ENCODE results near the gene ANKRD66.
"Not testable (repeated sequence)": the region's sequence is repeated elsewhere in the genome, so short reads cannot be mapped to it uniquely, and the experiment has no call there.

The ANKRD66 gene

DNA sequence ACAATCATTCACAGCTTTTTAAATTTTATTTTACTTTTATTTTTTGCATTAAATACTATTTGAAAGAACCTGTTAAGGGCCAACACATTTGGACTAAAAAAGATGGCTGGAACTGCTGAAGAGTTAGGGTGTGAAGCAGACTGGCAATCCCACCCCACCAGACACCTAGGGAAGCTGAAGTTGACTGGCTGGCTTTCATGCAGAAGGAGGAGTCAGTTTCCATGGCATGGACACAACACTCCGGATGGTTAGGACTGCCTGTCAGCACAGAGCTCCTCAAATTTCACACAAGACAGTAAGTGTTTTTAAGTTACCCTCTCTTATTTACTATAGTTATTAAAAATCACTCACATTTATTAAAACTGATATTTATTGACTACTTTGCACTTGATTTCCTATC is at the start of gene ANKRD66:
Gene ANKRD66, plus strand, starts transcription at position 238 of the 400 bp plus-strand sequence. CDS start 5,016 bp downstream, outside the sequence.
- DNase-seq (ENCODE audit: extremely low read depth in 1 of 2, low read depth in 1 of 2), result no peak

DNA sequence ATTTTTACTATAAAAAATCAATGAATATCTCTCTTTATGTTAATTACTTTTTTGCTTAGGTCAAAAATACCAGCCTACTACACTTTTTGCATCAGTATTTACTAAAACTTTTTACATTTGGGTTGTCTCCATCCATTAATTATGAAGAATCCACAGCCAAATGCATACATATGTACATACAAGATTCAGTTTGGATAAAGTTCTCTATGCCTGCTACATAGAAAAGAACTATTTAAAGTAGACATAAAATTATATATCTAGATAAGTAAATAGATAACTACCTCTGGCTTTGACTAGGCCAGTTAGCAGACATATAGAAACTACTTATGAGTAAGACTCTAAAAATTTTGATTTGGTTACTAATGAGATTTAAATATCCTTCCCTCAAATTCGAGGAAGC is 46.8 kb upstream of the ANKRD66 start:
- DNase-seq (ENCODE audit: extremely low read depth in 1 of 2, low read depth in 1 of 2), result no peak

DNA sequence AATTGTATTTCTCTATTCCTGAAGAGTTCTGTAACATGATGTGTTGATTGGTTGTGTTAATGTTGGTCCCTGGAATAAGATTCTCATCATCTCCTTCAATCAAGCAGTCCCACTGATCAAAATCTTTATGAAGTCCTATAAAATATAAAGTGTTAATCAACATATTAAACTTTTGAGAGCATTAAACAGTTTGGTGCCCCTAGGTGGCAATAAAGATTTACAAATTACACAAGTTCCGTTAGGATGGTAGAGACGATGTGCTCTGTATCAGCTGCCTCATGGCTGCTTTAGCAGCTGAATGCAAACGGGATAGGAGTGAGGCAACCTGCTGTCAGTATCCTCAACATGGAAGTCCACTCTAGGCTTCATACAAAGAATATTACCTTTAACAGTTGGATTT is 42.2 kb upstream of the ANKRD66 start:
- DNase-seq (ENCODE audit: extremely low read depth in 1 of 2, low read depth in 1 of 2), result no peak

DNA sequence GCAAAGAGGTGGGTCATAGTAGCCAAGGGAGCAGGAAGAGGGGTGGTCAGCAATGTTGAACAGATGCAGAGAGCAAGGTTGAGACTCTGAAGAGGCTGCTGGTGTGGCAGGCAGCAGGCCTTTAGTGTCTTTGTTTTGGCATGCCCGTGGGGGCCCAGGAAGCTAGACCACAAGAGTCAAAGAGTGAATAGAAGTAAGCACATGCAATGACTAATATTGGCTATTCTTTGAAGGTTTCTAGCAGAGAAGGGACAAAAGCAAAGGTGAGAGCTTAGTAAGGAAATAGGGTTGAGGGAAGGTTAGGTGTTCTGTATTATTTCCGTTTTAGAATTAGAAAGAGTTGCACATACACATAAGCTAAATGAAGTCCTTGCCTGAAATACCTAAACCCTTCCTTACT is 40.3 kb upstream of the ANKRD66 start:
- DNase-seq (ENCODE audit: extremely low read depth in 1 of 2, low read depth in 1 of 2), result no peak

DNA sequence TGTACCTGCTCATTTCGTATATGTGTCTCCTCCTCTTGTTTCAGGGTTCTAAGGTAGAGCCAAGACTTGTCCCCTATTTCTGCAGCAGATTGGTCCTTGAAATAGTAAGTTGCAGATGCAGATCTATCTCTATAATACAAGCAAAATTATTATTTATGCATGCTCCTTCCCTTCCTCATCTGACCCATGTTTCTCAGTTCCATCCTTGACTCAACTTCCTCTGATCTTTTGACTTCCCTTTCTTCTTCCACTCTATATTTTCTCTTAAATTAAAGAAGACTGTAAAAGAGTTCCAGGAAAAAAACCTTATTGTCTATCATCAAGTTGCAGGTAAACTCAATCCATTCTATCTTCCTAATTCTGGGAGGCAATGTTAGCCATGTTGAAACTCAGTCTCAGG is 35.2 kb upstream of the ANKRD66 start:
- no peak for DNase-seq (ENCODE audit: extremely low read depth in 1 of 2, low read depth in 1 of 2)

DNA sequence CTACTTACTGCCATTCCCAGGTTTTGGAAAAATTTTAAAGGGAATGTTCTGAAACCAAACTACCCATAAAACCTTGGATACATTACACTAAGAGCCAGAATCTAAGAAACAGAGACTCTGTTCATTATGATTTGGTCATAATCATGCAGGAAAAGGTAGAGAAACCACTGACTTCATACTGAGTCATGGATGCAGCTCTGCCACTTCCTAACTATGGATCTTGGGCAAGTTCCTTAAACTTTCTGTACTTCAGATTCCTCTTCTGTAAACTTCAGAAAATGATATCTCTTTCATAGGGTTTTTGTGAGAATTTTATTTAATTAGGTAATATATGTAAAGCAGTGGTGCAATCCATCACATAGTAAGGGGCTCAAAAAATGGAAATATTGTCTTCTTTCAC is 31.6 kb upstream of the ANKRD66 start:
- no peak for DNase-seq (ENCODE audit: extremely low read depth in 1 of 2, low read depth in 1 of 2)

DNA sequence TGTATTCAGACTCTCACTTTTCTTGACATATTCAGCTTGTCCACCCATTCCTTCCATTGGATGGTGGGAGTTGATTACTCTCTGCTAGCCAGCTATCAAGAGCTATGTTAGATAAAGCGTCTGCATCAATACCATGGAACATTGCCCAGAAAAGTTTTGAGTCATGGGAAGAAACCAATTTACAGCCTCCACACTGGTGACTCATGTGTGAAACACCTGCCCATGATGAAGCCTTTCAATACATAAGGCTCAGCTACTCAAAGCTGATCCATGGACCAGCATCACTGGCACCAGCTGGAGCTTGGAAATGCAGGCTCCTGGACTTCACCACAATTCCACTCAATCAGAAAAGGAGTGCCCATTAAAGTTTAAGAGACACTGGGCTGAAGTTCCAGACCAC is 27.6 kb upstream of the ANKRD66 start:
- DNase-seq (ENCODE audit: extremely low read depth in 1 of 2, low read depth in 1 of 2), result no peak

DNA sequence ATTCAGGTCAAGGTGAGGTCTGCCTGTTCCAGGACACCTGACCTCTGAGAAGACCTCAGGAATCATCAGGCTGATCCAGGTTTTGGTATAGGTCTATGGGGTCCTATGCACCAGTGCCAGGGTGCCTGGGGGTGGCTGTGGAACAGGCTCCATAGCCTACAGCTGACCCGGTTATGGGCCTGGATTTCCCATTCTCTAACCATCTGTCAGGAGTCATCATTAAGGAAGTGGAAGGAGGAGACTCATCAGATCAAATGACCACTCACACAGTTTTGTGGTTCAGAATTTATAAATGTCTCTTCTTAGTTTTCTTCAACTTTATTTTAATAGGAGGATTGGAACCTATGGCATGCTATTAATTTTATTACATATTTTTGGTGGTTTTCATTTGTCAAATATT is 26.3 kb upstream of the ANKRD66 start:
- DNase-seq (ENCODE audit: extremely low read depth in 1 of 2, low read depth in 1 of 2), result no peak

DNA sequence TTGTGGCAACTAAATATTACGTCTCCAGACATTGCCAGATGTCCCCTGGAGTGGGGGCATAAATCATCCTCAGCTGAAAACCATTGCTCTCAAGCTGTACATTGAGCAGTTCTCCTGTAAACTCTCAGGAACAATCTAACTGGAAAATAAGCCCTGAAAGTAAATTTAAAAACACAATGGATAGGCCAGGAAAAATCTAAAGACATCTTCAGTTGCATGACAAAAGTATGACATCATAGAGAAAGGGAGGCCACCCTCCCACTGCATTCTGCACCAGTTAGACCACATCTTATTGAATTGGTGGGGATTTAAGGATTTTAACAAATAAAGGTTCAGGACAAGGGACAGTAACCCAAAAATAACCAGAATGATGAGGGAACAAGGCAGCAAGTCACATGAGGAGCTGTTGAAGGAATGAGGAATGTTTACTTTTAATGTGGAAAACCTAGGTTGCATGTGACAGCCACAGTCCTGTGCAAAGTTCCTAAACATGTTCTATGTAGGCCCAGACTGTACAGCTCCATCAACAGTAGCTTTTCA is 16.9 kb upstream of the ANKRD66 start:
- DNase-seq (ENCODE audit: extremely low read depth in 1 of 2, low read depth in 1 of 2), result no peak

DNA sequence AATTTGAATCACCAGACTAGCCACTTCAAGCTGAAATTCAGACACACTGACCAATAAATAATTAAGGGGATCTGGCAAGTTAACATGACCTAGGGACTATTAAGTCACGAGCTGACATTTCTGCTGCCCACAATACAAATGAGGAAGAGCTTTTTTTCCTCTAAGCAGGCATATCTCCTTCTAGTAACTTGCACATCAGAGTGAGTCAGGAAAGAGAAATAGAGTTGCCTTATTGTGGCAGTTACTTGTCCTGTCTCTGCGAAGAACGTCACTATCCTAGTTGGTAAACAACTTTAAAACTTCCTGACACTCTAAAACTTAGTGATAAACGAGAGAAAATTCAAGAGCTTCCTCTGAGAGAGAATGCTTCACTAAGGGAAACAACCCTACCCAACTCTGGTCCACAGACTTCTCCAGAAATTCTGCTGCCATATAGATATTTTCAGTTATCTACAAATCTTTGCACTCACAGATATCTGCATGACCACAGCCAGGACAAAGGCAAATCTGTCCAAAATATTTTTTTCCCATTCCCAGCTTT is 15.7 kb upstream of the ANKRD66 start:
- no peak for DNase-seq (ENCODE audit: extremely low read depth in 1 of 2, low read depth in 1 of 2)

DNA sequence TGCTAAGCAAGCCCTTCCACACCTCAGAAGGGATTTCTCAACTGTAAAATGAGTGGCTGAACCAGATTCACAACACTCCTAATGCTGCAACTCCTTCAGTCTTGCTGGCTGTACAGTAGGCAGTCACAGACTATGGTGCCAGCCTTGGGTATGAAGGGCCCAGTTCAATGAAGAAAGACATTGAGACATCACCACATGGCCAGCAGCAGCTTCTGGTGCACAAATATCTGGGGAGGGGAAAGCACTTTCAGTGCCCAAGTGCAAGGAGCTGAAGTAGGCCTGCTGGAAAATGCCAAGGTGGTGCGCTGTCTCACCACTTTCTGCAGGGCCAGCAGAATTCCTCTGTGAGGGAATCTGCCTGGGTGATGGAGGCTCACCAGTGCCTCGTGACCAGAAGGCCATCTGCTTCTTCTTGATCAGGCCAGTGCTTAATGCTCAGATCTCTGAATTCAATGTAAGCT is 13.4 kb upstream of the ANKRD66 start:
- DNase-seq (ENCODE audit: extremely low read depth in 1 of 2, low read depth in 1 of 2), result no peak

DNA sequence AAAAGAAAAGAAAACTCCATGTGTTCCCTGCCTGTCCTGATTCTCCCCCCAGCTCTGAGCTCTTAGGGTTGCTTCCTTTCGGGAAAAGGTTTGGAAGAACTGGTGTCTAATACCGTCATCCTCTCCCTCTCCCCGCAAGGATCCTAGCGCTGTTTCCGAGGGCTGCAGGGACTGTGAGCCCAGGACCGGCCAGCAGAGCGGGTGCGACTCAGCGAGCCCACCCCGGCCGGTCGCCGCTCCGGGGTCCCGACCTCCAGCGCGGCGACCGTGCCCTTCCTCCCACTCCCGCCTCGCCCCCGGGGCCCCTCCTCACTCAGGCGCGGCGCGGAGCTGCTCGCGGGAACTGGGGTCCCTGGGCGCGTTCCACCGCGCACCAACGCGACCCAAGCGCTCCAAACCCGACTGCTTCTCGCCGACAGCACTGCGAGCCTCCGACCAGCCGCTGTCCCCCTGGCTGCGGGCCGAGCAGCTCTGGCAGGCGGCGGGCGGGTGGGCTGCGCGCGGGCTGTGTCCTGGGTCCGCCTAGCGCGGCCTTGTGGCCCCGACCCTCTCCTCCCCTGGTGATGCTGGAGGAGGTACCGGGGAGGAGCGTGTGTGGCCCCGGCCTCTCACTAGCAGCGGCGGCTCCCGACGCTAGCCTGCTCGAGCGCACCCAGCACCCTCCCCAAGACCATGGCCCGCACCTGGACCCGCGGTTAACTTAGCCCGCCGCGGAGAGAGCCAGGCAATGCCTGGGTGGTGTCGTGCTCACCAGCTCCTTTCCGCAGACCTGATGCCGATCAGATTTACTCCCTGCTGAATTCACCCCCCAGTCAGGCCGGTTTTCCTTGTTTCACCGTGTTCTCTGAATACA is 11.6 kb upstream of the ANKRD66 start, which contains the start of gene PLA2G7:
Gene PLA2G7, minus strand, starts transcription at position 509 of the 853 bp plus-strand sequence. CDS start 12,484 bp downstream, outside the sequence.
- no peak for DNase-seq (ENCODE audit: extremely low read depth in 1 of 2, low read depth in 1 of 2)

DNA sequence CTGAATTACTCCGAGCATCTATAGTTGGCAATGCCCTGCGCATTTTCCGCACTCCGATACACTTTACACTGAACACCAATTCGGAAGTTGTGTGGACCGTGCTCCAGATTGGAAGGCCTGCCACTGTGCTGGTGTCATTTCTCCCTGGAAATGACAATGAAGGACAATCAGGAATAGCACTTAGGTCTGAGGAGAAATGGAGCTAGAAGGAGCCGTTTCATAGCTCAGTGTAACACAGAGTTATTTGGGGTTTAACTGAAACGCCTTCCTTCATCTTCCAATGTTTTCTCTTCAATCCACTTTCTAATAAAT is 11.1 kb upstream of the ANKRD66 start:
- no peak for DNase-seq (ENCODE audit: extremely low read depth in 1 of 2, low read depth in 1 of 2)

DNA sequence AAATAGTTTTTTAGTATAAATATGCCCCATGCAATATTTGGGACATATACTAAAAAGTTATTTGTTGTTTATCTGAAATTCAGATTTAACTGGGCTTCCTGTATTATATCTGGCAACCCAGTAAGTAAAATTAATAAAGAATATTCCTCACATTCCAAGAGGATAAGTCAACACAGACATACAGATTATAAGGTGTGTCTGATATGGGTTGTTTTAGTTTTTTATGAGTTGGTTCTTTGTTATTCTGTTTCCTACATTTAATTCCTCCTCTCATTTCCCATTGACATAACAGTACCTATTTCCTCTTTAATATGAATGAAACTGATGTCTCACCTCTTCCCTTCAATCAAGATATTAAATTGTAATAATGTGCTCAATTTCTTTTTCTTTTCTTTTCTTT is 9.8 kb upstream of the ANKRD66 start:
- DNase-seq (ENCODE audit: extremely low read depth in 1 of 2, low read depth in 1 of 2), result no peak

DNA sequence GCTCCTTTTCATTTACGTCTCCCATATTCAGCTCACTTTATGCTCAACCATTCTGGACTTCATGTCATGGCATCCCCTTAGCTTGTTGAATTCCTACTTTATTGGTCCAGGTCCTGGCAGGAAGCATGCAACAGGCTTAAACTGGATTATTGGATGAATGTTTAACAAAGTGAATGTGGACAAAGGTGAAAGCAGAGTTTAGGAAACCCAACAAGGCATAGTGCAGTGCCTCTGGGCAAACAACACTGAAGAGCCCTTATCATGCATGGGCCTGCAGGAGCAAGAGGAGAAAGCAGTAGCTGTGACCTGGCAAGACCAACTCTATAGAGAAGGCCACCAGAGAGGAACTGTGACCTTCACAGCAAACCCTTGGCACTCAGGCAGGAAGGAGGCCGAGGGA is 5.3 kb upstream of the ANKRD66 start:
- no peak for DNase-seq (ENCODE audit: extremely low read depth in 1 of 2, low read depth in 1 of 2)

DNA sequence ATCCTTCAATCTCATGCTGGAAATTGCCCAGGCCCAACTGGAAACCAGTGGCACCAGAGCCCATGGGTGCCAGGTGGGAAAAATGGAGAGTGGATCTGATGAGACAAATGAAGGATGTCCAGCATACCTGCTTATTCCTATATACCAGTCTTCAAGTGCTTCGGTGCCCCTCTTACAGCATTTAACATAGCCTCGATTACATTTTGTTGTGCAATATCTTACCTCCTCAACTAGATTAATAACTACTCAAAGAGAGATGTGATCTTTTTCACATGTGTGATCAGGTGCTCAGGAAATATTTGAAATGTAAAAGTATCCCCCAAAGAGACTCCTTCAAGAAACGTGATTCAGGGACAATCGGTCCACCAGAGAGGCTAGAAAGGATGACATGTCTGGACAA is 4.8 kb upstream of the ANKRD66 start:
- DNase-seq (ENCODE audit: extremely low read depth in 1 of 2, low read depth in 1 of 2), result no peak

DNA sequence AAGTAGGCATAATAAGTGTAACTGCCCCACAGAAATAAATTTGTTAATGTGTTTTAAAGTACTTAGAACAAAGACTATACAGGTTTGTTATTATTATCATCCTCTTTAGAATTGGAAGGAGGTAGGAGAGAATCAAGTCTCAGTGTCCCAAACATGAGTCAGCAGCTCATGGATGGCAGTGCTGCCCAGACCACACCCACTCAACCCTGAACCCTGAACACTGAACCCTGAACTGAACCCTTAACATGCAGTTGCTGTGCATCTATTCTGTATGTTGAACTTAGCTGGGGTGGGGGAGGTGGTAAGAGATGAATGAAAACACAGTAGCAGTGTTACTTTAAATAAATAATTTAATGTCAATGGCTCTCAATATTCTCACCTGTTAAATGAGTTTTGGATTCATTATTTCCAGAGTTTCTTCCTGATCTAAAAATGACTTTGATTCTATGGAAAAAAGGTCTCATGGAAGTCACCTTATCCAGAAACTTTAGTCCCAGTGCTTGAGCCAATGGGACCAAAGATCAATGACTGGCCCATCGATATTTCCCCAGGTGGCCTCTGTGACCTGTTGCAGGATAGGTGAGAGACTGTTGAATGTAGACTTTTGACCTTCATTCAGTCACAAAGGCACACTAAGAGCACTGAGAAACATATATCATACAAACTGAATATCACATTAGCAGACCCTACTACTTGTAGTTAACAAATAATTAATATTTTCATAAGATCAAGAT is 3.1 kb upstream of the ANKRD66 start:
- DNase-seq (ENCODE audit: extremely low read depth in 1 of 2, low read depth in 1 of 2), result no peak

DNA sequence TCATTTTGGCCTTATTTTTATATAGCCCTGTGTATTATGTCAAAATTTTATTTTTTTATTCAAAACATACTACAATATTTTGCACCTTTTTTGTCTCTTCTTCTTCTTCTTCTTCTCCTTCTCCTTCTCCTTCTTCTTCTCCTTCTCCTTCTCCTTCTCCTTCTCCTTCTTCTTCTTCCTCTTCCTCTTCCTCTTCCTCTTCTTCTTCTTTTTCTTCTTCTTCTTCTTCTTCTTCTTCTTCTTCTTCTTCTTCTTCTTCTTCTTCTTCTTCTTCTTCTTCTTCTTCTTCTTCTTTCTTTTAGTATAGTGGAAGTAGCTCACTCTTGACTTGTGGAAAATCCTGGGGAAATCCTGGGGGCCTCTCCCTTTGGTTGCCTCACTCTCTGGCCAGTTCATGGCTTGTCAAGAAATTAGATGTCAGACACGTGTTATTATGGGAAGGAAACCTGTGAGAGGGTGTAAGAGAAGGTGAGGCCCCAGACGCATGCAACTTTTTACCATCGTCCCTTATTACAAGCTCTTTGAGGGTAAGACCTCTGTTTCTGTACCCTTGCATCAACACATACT is 2.5 kb upstream of the ANKRD66 start:
- not testable (repeated sequence) for DNase-seq (ENCODE audit: extremely low read depth in 1 of 2, low read depth in 1 of 2)

DNA sequence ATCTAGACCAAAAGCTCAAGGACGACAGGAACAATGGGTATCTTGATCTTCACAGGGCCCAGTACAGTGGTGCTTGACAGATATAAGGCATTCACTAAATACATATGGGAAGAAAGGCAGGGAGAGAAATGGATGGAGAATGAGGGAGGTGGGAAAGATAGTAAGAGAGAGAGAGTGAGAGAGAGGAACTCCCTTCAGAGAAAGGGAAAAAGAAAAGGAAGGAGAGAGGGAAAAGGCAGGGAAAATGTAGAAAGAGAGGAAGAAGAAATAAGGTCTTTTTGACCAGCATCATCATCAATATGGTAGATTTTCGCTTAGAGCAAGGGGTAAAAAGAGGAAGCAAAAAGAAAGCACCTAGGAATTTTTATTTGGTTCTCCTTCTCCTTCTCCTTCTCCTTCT is 760 bp upstream of the ANKRD66 start:
- DNase-seq (ENCODE audit: extremely low read depth in 1 of 2, low read depth in 1 of 2), result no peak

DNA sequence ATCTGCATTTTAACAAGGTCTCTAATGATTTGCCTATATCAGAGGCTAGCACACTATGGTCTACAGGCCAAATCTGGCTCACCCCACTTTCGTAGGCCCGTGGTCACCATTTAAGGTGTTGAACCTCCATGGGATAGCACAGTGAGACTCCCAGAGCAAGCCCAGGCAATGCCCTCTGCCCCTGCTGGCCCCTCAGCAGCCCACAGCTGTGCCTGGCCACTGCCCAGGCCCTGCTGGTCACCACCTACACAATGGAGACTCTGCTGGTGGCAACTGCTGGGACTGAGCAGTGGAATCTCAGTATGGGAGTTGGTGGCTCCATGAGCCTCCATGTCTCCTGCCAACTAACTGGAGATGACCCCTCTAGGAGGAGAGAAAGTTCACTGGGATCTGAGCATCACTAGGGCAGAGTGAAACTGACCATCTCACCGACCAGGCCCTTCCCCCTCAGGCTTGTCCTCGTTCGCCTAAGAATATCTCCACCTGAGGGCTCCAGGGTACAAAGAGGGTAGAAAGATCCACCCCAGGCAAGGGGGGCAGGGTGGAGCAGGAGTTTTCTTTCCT is 2.3 kb downstream of the ANKRD66 start:
- no peak for DNase-seq (ENCODE audit: extremely low read depth in 1 of 2, low read depth in 1 of 2)

DNA sequence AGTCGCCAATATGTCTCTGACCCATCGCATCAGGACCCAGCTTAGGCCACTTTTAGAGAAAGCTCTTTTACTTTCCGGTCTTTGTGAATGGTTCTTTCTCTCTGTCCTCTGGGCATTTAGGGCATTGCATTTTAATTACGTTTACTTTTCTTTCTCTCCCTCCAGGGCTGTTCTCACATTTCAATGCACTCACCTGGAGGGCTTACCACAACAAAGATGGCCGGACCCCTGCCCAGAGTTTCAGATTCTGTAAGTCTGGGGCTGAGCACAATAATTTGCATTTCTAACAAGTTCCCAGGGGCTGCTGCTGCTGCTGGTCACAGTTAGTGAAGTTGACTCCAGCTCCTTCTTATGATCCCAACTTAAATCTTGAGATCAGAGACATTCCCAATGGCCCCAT is 3.0 kb downstream of the ANKRD66 start:
- DNase-seq (ENCODE audit: extremely low read depth in 1 of 2, low read depth in 1 of 2), result no peak
